HG02852 (cell line): Measurements from ENCODE around the gene GATB.
"Not testable (repeated sequence)": the region's sequence is repeated elsewhere in the genome, so short reads cannot be mapped to it uniquely, and the experiment has no call there.

Source experiments
- ATAC-seq: cut with Tn5 transposase; IDR thresholded peaks from one replicate; pipeline ENCODE4 v1.9.1; 2021; ENCODE audit warnings: mild to moderate bottlenecking, moderate library complexity; ENCODE audit not compliant: unreplicated experiment

GATB gene

DNA sequence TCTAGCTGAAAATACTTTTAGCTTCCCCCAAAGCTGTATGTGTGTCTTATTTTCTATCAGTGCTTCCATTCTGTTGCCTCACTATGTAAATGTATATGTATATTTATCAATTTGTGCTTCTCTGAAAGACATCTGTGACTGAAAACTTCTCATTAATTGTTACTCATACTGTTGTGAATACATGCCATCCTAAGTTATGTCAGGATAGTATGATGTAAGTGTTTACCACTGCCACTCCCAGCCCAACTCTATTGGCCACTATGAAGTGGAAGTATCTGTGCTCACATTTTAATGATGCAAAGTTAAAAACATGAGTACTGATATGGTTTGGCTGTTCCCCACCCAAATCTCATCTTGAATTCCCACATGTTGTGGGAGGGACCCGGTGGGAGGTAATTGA lies 24.4 kb downstream of the GATB start:
- ATAC-seq, result no peak

DNA sequence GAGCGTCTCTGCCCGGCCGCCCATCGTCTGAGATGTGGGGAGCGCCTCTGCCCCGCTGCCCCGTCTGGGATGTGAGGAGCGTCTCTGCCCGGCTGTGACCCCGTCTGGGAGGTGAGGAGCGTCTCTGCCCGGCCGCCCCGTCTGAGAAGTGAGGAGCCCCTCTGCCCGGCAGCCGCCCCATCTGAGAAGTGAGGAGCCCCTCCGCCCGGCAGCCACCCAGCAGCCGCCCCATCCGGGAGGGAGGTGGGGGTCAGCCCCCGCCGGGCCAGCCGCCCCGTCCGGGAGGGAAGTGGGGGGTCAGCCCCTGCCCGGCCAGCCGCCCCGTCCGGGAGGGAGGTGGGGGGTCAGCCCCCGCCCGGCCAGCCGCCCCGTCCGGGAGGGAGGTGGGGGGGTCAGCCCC lies 29.1 kb downstream of the GATB start:
- ATAC-seq, result not testable (repeated sequence)

DNA sequence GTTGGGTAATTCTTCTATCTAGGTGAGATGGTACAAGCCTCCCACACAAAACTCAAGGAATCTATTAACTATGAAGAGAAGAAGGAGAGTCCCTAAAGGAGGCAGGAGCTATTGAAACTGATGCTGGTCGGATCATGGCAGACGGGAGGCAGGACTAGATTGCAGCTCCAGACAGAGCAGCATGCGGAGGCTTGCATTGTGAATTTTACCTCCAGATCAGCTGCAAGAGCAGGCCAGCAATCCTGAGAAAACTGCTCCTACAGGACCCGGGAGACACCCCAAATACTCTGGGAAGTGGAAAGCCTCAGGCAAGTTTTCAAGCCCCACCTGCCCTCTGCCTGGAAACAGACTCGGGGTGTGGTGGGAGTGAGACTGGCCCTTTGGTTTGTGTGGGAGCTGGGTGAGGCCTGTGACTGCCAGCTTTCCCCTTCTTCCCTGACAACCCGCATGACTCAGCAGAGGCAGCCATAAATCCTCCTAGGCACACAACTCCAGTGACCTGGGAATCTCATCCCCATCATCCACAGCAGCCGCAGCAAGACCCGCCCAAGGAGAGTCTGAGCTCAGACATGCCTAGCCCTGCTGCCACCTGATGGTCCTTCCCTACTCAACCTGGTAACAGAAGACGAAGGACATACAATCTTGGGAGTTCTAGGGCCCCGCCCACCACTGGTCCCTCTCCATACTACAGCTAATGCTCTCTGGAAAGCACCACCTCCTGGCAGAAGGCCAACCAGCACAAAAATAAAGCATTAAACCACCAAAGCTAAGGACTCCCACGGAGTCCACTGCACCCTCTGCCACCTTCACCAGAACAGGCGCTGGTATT lies 30.9 kb downstream of the GATB start:
- no peak for ATAC-seq

DNA sequence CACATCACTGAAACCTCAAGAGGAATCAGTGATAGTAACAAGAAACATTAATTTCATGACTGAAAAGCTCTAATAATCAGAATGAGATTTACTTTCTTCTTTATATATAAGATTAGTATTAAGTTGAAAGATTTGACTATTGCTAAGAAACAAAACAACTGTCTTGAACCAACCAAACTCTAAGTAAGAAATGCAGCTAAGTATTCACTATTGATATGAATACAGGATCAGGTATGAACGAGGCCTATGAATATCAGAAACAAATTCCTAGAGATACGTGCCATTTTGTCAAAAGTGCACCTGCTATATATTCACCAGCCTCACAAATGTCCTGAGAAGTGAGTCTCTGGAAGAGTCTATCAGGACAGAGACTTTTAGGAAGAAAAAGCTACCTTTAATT lies 32.1 kb downstream of the GATB start:
- ATAC-seq, result no peak

DNA sequence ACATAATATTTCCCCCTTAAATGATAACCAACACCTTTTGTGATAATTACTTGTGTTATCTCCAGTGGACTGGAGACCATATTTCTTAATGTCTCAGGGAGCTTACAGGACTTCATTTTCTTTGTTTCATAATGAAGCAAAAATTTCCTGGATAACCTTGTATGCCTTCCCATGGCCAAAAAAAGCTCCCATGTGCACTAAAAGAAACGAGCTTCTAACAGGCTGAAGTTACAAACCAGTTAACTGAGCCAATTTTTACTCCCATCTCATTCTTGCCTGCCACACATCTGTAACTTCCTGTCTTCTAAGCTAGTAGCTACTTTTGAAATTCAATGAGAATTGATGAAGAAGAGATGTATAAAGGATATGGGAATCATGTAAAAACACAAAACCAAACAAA lies 32.8 kb downstream of the GATB start:
- no peak for ATAC-seq

DNA sequence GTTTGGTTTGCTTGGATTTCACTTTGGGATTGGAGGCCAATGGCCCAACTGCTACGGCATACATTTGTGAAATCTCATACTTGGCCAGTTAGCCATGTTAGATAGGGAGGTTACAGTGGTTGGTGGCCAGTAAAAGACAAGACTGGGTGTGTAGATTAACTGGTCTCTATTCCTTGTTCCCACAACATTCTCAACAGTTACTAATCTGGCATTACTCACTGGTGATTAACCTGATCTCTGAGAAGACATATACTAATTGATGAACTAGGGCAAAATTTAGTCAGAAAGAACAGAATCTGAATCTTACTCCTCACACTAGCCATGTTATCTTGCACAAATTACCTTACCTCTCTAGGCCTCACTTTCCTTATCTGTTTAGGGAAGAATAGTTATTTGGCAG lies 33.4 kb downstream of the GATB start:
- ATAC-seq, result no peak

DNA sequence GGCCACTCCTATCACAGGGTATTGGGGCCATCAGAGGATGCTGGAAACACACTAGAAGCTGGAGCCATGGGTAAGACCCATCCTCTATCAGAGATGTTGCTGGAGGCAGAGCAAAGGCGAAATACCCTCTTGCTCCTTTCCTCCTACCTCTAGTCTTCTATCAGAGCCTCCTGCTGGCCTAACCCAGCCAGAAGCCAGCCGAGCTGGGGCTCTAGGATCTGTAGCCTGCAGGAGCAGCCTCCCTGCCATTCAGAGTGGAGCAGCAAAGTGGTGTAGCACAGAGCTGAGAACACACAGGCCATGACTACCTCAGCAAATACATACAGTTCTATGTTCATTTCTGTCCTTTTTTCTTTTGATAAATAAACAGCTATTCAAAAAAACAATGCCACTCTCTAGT lies 35.7 kb downstream of the GATB start:
- ATAC-seq, result no peak

DNA sequence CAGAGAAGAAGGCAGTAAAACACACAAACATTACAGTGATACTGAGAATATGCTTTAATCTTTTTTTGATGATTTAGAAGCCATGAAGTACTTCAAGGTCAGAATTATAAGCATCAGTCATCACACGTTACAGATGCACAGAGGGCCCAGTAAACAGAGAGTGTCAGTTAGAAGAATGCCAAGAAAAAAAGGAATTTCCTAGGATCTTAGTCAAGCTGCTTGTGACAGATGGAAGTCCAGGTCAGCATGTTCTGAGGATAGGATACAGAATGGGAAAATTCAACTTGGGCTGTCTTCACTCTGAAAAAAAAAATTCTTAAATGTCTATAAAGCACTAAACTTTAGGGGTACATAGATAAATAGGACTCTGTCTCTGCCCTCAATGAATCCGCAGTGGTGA lies 38.9 kb downstream of the GATB start:
- ATAC-seq, result no peak

DNA sequence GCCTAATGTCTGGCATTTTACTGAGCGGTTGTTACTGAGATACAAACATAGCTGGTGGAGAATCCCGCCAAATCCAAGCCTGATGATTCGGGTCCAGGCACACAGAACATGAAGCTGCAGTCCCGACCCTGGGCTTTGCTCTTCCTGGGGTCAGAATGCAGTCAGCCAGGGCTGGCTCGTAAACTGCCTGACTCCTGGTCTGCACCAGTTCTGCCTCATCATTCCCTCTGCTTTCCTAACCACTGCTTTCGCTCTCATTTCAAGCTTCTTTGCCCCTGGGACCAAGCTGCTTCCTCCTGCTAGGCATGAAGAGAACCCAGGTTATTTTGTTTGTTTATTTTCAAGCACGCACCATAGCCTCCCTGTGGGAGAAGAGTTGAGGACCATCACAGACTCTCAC lies 39.3 kb downstream of the GATB start:
- ATAC-seq, result no peak

DNA sequence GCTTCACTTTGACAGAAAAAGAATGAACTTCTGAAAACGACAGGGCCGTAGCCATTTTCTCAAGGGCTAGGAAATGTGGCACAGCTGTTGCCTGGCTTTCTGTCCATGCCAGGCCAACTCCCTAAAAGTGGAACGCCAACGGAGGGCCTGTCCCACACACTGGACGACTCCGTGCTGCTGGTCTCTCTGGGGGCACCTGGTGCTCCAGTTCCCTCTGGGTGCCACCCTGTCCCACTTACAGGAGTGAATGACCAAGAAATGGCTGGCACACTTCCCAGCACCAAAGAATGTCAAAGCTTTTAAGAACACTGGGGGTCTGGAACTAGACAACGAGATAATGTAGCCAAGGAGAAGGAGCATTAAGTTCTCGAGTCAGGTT lies 40.9 kb downstream of the GATB start:
- no peak for ATAC-seq

DNA sequence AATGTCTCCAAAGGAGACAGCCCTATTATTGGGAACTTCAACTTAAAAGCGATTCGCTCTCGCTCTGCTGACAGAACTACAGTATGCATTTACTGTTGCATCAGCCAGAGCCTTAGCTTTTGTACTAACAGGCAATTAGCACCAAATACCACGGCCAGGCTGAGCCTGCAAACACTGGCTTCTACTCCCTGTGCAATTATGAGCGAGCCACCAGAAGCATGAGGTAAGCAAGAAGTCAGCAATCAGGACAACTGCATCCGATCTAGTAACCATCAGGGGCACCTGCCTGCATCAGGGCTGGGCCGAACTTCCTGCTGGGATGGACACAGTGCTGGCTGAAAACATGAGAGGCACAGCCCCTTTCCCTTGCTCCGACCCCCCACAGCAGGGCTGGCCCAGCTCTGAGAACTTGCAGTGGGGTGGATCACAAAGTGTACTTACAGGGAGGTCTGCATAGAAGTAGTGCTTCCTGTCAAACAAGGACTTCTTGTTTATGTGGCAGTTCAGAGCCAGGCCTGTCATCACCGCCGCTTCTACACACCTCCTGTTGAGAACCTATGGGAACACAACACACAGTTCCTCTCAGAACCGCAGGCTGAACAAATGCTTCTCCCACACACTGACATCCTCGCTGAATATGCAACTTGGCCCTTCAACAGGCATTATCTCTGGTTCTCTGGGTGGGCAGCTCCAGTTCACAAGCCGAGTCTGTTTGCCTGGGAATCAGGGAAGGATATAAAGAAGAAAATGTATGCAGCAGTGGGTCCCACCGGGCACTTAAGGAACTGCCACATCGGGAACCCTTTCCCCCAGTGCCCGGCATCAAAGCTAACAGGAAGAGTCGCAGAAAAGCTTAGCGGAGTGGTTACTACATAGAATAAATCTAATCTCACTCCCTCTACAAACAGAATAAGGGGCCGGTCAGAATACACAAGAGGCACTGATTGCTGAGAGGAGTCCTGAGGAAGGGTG lies 41.5 kb downstream of the GATB start:
- ATAC-seq, result no peak

DNA sequence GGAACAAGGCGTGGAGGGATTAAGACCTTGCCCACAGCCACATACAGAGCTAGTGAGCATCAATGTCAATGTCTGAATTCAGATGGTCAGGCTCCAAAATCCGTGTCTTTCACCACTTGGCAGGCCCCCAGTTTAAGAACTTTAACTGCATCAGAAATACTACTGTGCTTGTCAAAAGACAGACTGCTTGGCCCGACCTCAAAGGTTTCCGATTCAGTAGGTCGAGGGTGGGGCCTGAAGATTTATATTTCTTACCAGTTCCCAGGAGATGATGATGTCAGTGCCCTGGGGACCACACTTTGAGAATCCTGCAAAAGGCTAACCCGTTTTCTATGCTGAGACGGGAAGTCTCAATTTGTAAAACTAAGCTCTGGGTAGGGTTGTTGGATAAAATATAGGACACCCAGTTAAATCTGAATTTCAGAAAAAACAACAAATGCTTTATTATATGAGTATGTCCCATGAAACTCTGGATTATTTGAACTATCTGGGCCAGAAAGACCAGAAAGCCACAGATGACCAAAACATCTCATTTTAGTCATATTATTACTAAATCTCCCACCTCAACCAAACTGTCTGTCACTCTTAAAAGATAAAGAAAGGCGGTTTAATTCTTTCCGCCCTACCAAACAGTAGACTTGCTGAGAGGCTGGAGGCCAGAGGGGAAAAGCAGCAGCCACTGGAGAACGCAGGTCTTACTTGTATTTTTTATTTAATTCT lies 42.7 kb downstream of the GATB start:
- no peak for ATAC-seq

DNA sequence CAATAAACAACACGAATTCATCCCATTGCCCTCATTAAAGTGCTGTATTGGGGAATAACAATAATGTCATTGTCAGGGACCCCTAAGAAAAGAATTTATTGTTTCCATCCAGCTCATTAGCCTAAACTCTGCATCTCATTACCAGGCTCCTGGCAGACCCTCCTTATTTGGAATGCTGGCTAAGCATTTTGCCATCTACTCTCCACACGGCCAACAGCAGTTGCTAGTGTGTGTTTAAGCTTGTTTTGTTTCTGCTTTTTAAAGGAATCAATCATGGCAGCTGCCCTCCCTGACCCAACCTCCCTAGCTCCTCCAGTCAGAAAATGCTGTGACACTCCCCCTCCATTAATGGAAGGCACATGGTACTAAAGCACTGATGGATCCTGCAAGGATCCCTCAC lies 43.5 kb downstream of the GATB start:
- no peak for ATAC-seq

DNA sequence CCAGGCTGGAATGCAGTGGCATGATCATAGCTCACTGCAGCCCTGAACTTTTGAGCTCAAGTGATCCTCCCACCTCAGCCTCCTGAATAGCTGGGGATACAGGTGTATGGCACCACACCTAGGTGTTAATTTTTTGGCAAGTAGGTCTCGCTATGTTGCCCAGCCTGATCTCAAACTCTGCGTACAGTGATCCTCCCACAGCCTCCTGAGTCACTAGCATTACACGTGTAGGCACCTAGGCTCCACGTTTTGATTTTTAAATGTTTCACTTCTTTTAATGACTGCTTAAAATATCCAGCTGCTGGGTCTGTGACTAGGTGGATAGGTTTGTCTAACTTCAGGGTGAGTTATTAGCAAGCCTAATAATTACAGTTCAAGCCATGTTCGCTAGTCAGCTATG lies 44.5 kb downstream of the GATB start:
- ATAC-seq, result no peak

DNA sequence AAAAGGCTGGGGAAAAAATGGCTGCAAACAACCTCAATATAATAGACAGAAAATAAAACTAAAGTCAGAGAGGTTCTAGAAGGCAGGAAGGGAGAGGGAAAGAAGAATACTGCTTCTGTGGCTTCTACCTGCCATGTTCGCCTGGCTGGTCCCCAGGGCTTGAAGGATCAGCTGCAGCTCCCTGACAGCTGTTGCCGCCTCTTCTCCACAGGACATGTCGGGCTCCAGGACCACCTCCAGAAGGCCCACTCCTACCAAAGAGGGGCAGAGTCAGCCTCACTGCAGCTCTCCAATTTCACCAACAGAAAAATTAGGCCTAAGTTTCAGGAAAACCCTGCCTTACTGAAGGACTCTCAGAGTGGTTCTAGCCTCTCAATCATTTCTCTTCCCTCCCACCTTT lies 44.9 kb downstream of the GATB start:
- no peak for ATAC-seq

DNA sequence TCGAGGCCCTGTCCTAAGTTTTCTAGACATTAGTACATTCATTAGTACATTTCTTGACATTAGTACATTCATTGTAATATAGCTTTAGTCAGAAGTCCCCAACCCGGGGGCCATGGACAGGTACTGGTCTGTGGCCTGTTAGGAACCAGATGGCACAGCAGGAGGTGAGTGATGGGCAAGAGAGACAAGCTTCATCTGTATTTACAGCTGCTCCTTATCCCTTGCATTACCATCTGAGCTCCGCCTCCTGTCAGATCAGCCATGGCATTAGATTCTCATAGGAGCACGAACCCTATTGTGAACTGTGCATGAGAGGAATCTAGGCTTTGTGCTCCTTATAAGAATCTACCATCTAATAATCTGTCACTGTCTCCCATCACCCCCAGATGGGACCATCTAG lies 48.0 kb downstream of the GATB start:
- no peak for ATAC-seq

DNA sequence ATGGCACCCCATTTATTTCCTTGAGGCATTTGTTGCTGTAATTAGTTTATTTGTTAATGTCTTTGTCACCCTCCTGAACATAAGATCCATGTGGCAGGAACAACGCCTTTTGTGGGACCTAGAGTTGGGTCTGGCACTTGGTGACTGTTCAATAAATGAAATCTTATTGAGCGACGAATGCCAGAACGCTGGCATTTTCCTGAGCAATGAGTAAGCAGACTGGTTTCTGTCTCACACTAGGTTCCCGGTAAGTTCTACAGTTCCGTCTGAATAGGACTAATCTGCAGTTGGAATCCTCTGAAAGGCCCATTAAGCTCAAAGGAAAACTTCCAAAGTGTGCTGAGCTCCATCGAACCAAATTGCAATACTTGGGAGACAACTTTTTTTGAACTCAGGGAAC lies 49.2 kb downstream of the GATB start:
- no peak for ATAC-seq

DNA sequence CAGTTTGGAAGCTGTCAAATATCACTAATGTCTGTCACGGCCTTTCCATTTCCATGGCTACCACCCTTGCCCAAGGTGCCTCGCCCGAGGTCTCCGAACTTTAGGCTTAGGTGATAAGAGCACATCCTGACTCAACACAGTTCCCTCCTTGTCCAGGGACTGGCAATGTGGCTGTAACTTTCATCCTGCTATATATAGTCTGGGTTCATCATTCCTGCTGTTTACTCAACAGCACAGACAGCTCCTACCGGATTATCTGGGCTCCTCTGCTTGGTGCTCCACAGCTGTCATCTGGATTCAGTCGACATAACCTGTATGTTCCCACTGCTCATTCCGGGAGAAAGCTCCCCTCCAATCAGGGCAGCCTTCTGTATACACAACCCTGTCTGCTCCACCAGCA lies 51.2 kb downstream of the GATB start:
- ATAC-seq, result no peak

DNA sequence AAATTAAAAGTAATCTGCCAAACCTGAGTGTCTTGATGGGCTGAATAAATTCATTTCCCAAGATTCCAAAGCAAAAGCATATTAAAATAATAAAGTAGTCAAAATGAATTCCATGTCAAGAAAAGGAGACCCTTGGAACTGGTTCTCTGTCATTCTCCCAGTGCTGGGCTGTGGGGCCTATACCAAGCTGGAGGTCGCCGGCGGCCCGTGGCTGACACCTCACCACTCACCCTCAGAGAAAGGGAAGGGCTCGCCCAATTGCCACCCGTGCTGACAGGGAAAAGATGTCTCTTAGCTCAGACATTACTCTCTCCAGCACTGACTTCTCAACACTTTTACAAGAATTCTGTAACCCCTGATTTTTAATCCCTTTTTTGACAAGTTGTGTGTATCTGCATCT lies 51.7 kb downstream of the GATB start:
- ATAC-seq, result no peak

DNA sequence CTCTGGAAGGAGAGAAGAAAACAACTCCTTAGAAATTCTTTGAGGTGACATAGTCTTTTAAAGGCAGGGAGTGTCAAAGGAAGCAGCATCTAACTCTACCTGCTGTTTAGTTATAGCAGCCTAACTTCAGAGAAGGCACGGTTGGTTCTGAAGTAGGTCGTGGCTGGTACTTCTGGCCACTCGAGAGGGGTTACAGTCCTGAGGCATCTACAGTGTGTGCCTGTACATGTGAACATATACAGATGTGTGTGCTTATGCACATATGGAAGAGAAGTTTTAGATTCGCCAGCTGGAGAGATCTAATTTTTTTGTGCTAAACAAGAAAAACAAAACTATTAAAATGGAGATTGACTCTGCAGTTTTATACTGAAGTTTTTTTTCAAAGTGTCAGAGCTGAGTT lies 52.7 kb downstream of the GATB start:
- no peak for ATAC-seq

DNA sequence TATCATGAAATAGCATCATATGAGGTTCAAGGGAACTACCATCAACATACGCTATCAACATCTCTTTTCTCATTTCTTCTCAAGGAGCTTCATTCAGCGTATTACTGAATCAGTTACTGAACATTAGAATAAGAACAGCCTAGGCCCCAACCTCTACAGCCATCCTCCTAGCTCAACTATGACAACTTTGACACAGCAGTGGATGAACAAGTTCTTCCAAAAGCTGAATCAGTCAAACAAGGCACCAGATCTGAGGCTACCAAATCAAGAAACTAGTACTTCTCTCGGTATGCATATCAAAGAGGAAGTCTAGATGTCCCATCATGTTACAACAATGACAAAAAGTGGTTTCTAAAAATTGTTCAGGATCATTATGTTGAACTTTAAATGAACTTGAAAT lies 57.4 kb downstream of the GATB start:
- no peak for ATAC-seq

DNA sequence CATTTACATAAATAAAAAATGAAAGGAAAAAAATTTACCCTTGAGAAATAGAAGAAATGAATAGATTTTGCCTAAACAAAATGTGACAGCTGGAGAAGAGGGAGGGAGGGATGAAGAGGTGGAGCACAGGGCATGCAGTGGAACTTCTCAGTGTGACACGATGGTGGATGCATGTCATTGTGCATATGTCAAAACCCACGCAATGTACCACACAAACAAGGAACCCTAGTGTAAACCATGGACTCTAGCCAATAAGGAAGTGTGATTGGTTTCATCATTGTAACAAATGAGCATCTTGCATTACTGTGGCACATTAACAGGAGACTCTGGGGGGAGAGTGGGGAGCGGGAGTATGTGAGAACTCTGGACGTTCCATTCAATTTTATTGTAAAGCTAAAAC lies 58.6 kb downstream of the GATB start:
- ATAC-seq, result no peak
